Measurements from ENCODE around the gene MOAP1. TPM values are rescaled to one million over a fixed set of nuclear protein-coding genes. Genes with fewer than 3 reads are reported as not detected.
"Not testable (repeated sequence)": the region's sequence is repeated elsewhere in the genome, so short reads cannot be mapped to it uniquely, and the experiment has no call there.

Gene MOAP1
- total RNA-seq, 1 donor from 2014 or later, result 16.1 TPM

DNA sequence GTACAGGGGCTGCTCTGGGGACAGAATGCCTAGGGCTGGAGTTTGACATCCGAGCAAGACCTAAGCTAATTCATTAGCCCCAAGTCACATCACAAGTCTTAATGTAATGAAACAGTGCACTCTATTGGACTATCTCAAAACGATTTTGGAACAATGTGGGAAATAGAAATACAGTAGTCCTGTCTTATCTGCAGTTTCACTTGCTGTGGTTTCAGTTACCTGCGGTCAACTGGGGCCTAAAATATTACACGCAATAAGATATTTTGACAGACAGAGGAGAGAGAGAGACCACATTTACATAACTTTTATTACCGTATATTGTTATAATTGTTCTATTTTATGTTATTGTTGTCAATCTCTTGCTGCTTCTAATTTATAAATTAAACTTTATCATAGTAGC lies 21.1 kb downstream of the MOAP1 start:
- FAIRE-seq (no peak), DNase-seq (ENCODE audit: low read depth) (no peak)
- no peak overlapping the region for H2AFZ ChIP-seq (ENCODE audit: low read depth, low read length)
- no peak overlapping the region for H3K4me3 ChIP-seq (ENCODE audit: insufficient read depth, low read depth, low read length)
- H3K27me3 ChIP-seq (ENCODE audit: insufficient read depth, low read length), result no peaks in the 10 kb centered on the region
- Mint-ChIP-seq H3K27ac (ENCODE audit: unreplicated experiment) (peak overlapping the region; percentile 69), H3K4me3 (ENCODE audit: unreplicated experiment) (no peak overlapping the region), H3K4me1 (ENCODE audit: low read depth, unreplicated experiment) (no peaks in the 10 kb centered on the region), H3K9me3 (ENCODE audit: unreplicated experiment) (no peaks in the 10 kb centered on the region), H3K27me3 (ENCODE audit: low read depth, unreplicated experiment) (no peaks in the 10 kb centered on the region), H3K36me3 (ENCODE audit: low read depth, unreplicated experiment) (no peaks in the 10 kb centered on the region)
- H3K27ac ChIP-seq (ENCODE audit: low read depth, low read length), result no peak overlapping the region
- H3K9ac ChIP-seq (ENCODE audit: low read length), result no peak overlapping the region
- no peaks in the 10 kb centered on the region for H3K4me1 ChIP-seq (ENCODE audit: insufficient read depth, low read length)
- H3K9me3 ChIP-seq (ENCODE audit: insufficient read depth, low read depth, low read length), result no peaks in the 10 kb centered on the region
- no peak overlapping the region for H3K4me2 ChIP-seq (ENCODE audit: low read length)
- no peaks in the 10 kb centered on the region for H4K20me1 ChIP-seq (ENCODE audit: insufficient read depth, low read length)
- no peaks in the 10 kb centered on the region for H3K36me3 ChIP-seq (ENCODE audit: insufficient read depth, low read length)
- H3K79me2 ChIP-seq (ENCODE audit: insufficient read depth, low read length), result no peaks in the 10 kb centered on the region
- TF ChIP-seq EZH2 (IDR thresholded peaks at IDR 0.05; ENCODE audit: insufficient read depth, low read length), result no peak
- TF ChIP-seq, protein P1, sequence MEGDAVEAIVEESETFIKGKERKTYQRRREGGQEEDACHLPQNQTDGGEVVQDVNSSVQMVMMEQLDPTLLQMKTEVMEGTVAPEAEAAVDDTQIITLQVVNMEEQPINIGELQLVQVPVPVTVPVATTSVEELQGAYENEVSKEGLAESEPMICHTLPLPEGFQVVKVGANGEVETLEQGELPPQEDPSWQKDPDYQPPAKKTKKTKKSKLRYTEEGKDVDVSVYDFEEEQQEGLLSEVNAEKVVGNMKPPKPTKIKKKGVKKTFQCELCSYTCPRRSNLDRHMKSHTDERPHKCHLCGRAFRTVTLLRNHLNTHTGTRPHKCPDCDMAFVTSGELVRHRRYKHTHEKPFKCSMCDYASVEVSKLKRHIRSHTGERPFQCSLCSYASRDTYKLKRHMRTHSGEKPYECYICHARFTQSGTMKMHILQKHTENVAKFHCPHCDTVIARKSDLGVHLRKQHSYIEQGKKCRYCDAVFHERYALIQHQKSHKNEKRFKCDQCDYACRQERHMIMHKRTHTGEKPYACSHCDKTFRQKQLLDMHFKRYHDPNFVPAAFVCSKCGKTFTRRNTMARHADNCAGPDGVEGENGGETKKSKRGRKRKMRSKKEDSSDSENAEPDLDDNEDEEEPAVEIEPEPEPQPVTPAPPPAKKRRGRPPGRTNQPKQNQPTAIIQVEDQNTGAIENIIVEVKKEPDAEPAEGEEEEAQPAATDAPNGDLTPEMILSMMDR (IDR thresholded peaks at IDR 0.05; ENCODE audit: insufficient read depth, low read depth, low read length), result no peak

DNA sequence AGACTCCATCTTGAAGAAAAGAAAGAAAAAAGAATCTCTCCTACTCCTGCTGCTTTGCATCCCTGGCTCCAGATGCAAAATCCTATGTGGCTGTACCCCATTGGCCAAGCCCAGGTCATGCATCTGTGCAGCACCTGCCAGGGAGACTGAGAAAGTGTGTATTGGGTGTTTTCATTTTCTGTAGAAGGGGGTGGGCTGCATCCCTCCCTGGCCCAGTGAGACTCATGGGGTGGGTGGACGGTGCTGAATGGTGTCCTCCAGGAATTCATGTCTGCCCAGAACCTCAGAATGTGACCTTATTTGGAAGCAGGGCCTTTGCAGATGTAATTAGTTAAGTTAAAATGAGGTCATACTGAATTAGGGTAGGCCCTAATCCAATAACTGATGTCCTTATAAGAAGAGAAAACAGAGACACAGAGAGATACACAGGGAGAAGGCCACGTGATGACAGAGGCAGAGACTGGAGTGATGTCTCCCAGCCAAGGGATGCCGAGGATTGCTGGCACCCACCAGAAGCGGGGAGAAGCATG lies 23.2 kb downstream of the MOAP1 start:
- Histone ChIP-seq H3K79me2 (ENCODE audit: insufficient read depth, low read length) (no peaks in the 10 kb centered on the region), H3K4me2 (ENCODE audit: low read length) (no peak overlapping the region), H3K27me3 (ENCODE audit: insufficient read depth, low read length) (no peaks in the 10 kb centered on the region), H3K27ac (ENCODE audit: low read depth, low read length) (no peak overlapping the region), H2AFZ (ENCODE audit: low read depth, low read length) (no peak overlapping the region), H3K36me3 (ENCODE audit: insufficient read depth, low read length) (no peaks in the 10 kb centered on the region), H3K9me3 (ENCODE audit: insufficient read depth, low read depth, low read length) (no peaks in the 10 kb centered on the region), H3K4me3 (ENCODE audit: insufficient read depth, low read depth, low read length) (no peak overlapping the region), H4K20me1 (ENCODE audit: insufficient read depth, low read length) (no peaks in the 10 kb centered on the region), H3K4me1 (ENCODE audit: insufficient read depth, low read length) (no peaks in the 10 kb centered on the region), H3K9ac (ENCODE audit: low read length) (no peak overlapping the region)
- H3K27ac Mint-ChIP-seq (ENCODE audit: unreplicated experiment), result no peak overlapping the region
- peaks cover 2% of the 10 kb centered on the region for H3K27me3 Mint-ChIP-seq (ENCODE audit: low read depth, unreplicated experiment)
- H3K4me3 Mint-ChIP-seq (ENCODE audit: unreplicated experiment), result no peak overlapping the region
- FAIRE-seq (no peak), DNase-seq (ENCODE audit: low read depth) (no peak)
- TF ChIP-seq, protein P1 (IDR thresholded peaks at IDR 0.05; ENCODE audit: insufficient read depth, low read depth, low read length), result no peak
- no peak for TF ChIP-seq EZH2 (IDR thresholded peaks at IDR 0.05; ENCODE audit: insufficient read depth, low read length)
- H3K36me3 Mint-ChIP-seq (ENCODE audit: low read depth, unreplicated experiment), result no peaks in the 10 kb centered on the region
- no peaks in the 10 kb centered on the region for H3K9me3 Mint-ChIP-seq (ENCODE audit: unreplicated experiment)
- H3K4me1 Mint-ChIP-seq (ENCODE audit: low read depth, unreplicated experiment), result no peaks in the 10 kb centered on the region

GRCh38 chr14:93160353-93160801 lies 24.3 kb downstream of the MOAP1 start:
- no peak overlapping the region for H3K27ac Mint-ChIP-seq (ENCODE audit: unreplicated experiment)
- no peak for TF ChIP-seq EZH2 (IDR thresholded peaks at IDR 0.05; ENCODE audit: insufficient read depth, low read length)
- TF ChIP-seq, protein P1 (IDR thresholded peaks at IDR 0.05; ENCODE audit: insufficient read depth, low read depth, low read length), result peak; percentile 9
- H3K27me3 Mint-ChIP-seq (ENCODE audit: low read depth, unreplicated experiment), result peaks cover 2% of the 10 kb centered on the region
- no peak for FAIRE-seq
- Histone ChIP-seq H4K20me1 (ENCODE audit: insufficient read depth, low read length) (no peaks in the 10 kb centered on the region), H3K4me1 (ENCODE audit: insufficient read depth, low read length) (no peaks in the 10 kb centered on the region), H3K36me3 (ENCODE audit: insufficient read depth, low read length) (no peaks in the 10 kb centered on the region), H2AFZ (ENCODE audit: low read depth, low read length) (no peak overlapping the region), H3K27ac (ENCODE audit: low read depth, low read length) (no peak overlapping the region), H3K9ac (ENCODE audit: low read length) (no peak overlapping the region), H3K27me3 (ENCODE audit: insufficient read depth, low read length) (no peaks in the 10 kb centered on the region), H3K4me2 (ENCODE audit: low read length) (no peak overlapping the region), H3K9me3 (ENCODE audit: insufficient read depth, low read depth, low read length) (no peaks in the 10 kb centered on the region), H3K79me2 (ENCODE audit: insufficient read depth, low read length) (no peaks in the 10 kb centered on the region), H3K4me3 (ENCODE audit: insufficient read depth, low read depth, low read length) (no peak overlapping the region)
- DNase-seq (ENCODE audit: low read depth), result no peak
- no peaks in the 10 kb centered on the region for H3K9me3 Mint-ChIP-seq (ENCODE audit: unreplicated experiment)
- no peak overlapping the region for H3K4me3 Mint-ChIP-seq (ENCODE audit: unreplicated experiment)
- no peaks in the 10 kb centered on the region for H3K4me1 Mint-ChIP-seq (ENCODE audit: low read depth, unreplicated experiment)
- H3K36me3 Mint-ChIP-seq (ENCODE audit: low read depth, unreplicated experiment), result no peaks in the 10 kb centered on the region

DNA sequence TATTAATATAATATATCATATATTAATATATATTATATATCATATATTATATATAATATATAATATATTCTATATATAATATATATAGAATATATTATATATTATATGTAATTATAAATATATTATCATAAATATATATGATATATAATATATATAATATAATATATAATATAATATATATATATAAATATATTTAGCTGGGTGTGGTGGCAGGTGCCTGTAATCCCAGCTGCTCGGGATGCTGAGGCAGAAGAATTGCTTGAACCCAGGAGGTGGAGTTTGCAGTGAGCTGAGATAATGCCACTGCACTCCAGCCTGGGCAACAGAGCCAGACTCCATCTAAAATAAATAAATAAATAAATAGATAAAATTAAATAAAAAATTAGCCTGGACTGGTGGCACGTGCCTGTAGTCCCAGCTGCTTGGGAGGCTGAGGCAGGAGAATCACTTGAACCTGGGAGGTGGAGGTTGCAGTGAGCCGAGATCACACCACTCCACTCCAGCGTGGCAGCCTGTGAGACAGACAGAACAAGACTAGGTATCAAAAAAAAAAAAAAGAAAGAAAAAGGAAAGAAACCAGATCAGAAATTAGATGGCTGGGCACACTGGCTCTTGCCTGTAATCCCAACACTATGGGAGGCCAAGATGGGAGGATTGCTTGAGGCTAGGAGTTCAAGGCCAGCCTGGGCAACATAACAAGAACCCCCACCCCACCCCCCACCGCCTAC lies 24.9 kb downstream of the MOAP1 start:
- not testable (repeated sequence) for H3K27ac Mint-ChIP-seq (ENCODE audit: unreplicated experiment); H2AFZ ChIP-seq (ENCODE audit: low read depth, low read length); H3K4me2 ChIP-seq (ENCODE audit: low read length); H3K27me3 Mint-ChIP-seq (ENCODE audit: low read depth, unreplicated experiment); FAIRE-seq; H3K4me1 ChIP-seq (ENCODE audit: insufficient read depth, low read length); H3K4me3 ChIP-seq (ENCODE audit: insufficient read depth, low read depth, low read length); H3K9ac ChIP-seq (ENCODE audit: low read length); H3K27ac ChIP-seq (ENCODE audit: low read depth, low read length); H3K79me2 ChIP-seq (ENCODE audit: insufficient read depth, low read length); DNase-seq (ENCODE audit: low read depth); H3K9me3 ChIP-seq (ENCODE audit: insufficient read depth, low read depth, low read length); H3K36me3 ChIP-seq (ENCODE audit: insufficient read depth, low read length); H4K20me1 ChIP-seq (ENCODE audit: insufficient read depth, low read length); H3K27me3 ChIP-seq (ENCODE audit: insufficient read depth, low read length); H3K9me3 Mint-ChIP-seq (ENCODE audit: unreplicated experiment); H3K36me3 Mint-ChIP-seq (ENCODE audit: low read depth, unreplicated experiment); H3K4me1 Mint-ChIP-seq (ENCODE audit: low read depth, unreplicated experiment); H3K4me3 Mint-ChIP-seq (ENCODE audit: unreplicated experiment)

Measured in astrocyte (in vitro differentiated cells and primary cell).